ENCODE measurements around the gene DEGS2. TPM values are rescaled to one million over a fixed set of nuclear protein-coding genes. Genes with fewer than 3 reads are reported as not detected.
A peak's percentile ranks its signal among the peaks of the same experiment; 100 is the strongest.

The DEGS2 gene
- total RNA-seq, 1 experiment from 2014 or later, result 0.07 TPM

- Mint-ChIP-seq H3K27ac (ENCODE audit: low read depth, unreplicated experiment) (no peak overlapping the region), H3K36me3 (ENCODE audit: insufficient read depth, unreplicated experiment) (peaks cover 17% of the 10 kb centered on the region), H3K27me3 (ENCODE audit: insufficient read depth, unreplicated experiment) (no peaks in the 10 kb centered on the region), H3K4me3 (ENCODE audit: unreplicated experiment) (no peak overlapping the region), H3K9me3 (ENCODE audit: unreplicated experiment) (no peaks in the 10 kb centered on the region), H3K4me1 (ENCODE audit: insufficient read depth, unreplicated experiment) (no peaks in the 10 kb centered on the region)
- no peak for TF ChIP-seq CTCF (IDR thresholded peaks at IDR 0.05; ENCODE audit: unreplicated experiment)
- DNase-seq (ENCODE audit: unreplicated experiment), result no peak
- intact Hi-C loops (cut with micrococcal nuclease), result no loop called here
- no TSS peak for BruUV-seq (replicated peaks)
- CTCF ChIA-PET, result interaction anchor here (0.6 kb wide), 2 partner anchors 32 to 595 kb away, joined by 3 to 4 read pairs; no protein-coding TSS in a partner anchor
- POLR2A ChIA-PET, result no interaction called here
Measured at GRCh38 chr14:100141098-100141497, 18.3 kb downstream of the DEGS2 start.

- H3K4me1 Mint-ChIP-seq (ENCODE audit: insufficient read depth, unreplicated experiment), result no peaks in the 10 kb centered on the region
- no peaks in the 10 kb centered on the region for H3K27me3 Mint-ChIP-seq (ENCODE audit: insufficient read depth, unreplicated experiment)
- no peak overlapping the region for H3K4me3 Mint-ChIP-seq (ENCODE audit: unreplicated experiment)
- no TSS peak for BruUV-seq (replicated peaks)
- ChIA-PET CTCF (interaction anchor here (0.5 kb wide), 1 partner anchor 202 kb away, joined by 3 read pairs; no protein-coding TSS in a partner anchor), POLR2A (no interaction called here)
- TF ChIP-seq CTCF (IDR thresholded peaks at IDR 0.05; ENCODE audit: unreplicated experiment), result no peak
- H3K9me3 Mint-ChIP-seq (ENCODE audit: unreplicated experiment), result no peaks in the 10 kb centered on the region
- intact Hi-C loops (cut with micrococcal nuclease), result no loop called here
- peaks cover 17% of the 10 kb centered on the region for H3K36me3 Mint-ChIP-seq (ENCODE audit: insufficient read depth, unreplicated experiment)
- no peak overlapping the region for H3K27ac Mint-ChIP-seq (ENCODE audit: low read depth, unreplicated experiment)
- no peak for DNase-seq (ENCODE audit: unreplicated experiment)
Measured at GRCh38 chr14:100140452-100141078, 18.9 kb downstream of the DEGS2 start.

- intact Hi-C loops (cut with micrococcal nuclease), result no loop called here
- no peaks in the 10 kb centered on the region for H3K9me3 Mint-ChIP-seq (ENCODE audit: unreplicated experiment)
- no peak overlapping the region for H3K27ac Mint-ChIP-seq (ENCODE audit: low read depth, unreplicated experiment)
- ChIA-PET POLR2A (no interaction called here), CTCF (no interaction called here)
- no peak overlapping the region for H3K4me3 Mint-ChIP-seq (ENCODE audit: unreplicated experiment)
- no TSS peak for BruUV-seq (replicated peaks)
- H3K27me3 Mint-ChIP-seq (ENCODE audit: insufficient read depth, unreplicated experiment), result no peaks in the 10 kb centered on the region
- TF ChIP-seq CTCF (IDR thresholded peaks at IDR 0.05; ENCODE audit: unreplicated experiment), result no peak
- no peak for DNase-seq (ENCODE audit: unreplicated experiment)
- H3K36me3 Mint-ChIP-seq (ENCODE audit: insufficient read depth, unreplicated experiment), result peaks cover 17% of the 10 kb centered on the region
- H3K4me1 Mint-ChIP-seq (ENCODE audit: insufficient read depth, unreplicated experiment), result no peaks in the 10 kb centered on the region
Measured at GRCh38 chr14:100138955-100139354, 20.5 kb downstream of the DEGS2 start.

- ChIA-PET CTCF (no interaction called here), POLR2A (interaction anchor here (0.8 kb wide), 1 partner anchor 42 kb away, joined by 3 read pairs; no protein-coding TSS in a partner anchor)
Measured at GRCh38 chr14:100138082-100138787, 21.2 kb downstream of the DEGS2 start.

More at GRCh38 chr14:100138082-100138787, 21.2 kb downstream of the DEGS2 start:
- no peak for TF ChIP-seq CTCF (IDR thresholded peaks at IDR 0.05; ENCODE audit: unreplicated experiment)
- Mint-ChIP-seq H3K27me3 (ENCODE audit: insufficient read depth, unreplicated experiment) (no peaks in the 10 kb centered on the region), H3K9me3 (ENCODE audit: unreplicated experiment) (no peaks in the 10 kb centered on the region), H3K27ac (ENCODE audit: low read depth, unreplicated experiment) (no peak overlapping the region), H3K4me1 (ENCODE audit: insufficient read depth, unreplicated experiment) (no peaks in the 10 kb centered on the region), H3K4me3 (ENCODE audit: unreplicated experiment) (no peak overlapping the region), H3K36me3 (ENCODE audit: insufficient read depth, unreplicated experiment) (peaks cover 17% of the 10 kb centered on the region)
- BruUV-seq (replicated peaks), result TSS peak; percentile 16
- intact Hi-C loops (cut with micrococcal nuclease), result no loop called here
- no peak for DNase-seq (ENCODE audit: unreplicated experiment)

Data from MCF 10A (cell line).